NOMO-1 treated with DMSO at 0.1 percent for 48 hours (cell line): ENCODE data around the gene CD63.

Experiments used
- DNase-seq: peaks from one replicate; lab custom pipeline; 2025; ENCODE audit not compliant: unreplicated experiment; lab: John Stamatoyannopoulos, UW

CD63 gene

GRCh38 chr12:55688716-55689655, 39.8 kb downstream of the CD63 start:
- DNase-seq, result no peak

- DNase-seq, result no peak
Measured at GRCh38 chr12:55687746-55688145, 41.1 kb downstream of the CD63 start.

GRCh38 chr12:55686366-55687010, 42.3 kb downstream of the CD63 start:
- no peak for DNase-seq

GRCh38 chr12:55685671-55686070, 43.1 kb downstream of the CD63 start:
- DNase-seq, result no peak

GRCh38 chr12:55684761-55685370, 43.9 kb downstream of the CD63 start:
- no peak for DNase-seq

- DNase-seq, result no peak
Measured at GRCh38 chr12:55683676-55684075, 45.1 kb downstream of the CD63 start.

- DNase-seq, result no peak
Measured at GRCh38 chr12:55682087-55682796, 46.6 kb downstream of the CD63 start.

GRCh38 chr12:55681142-55682077, 47.4 kb downstream of the CD63 start:
- DNase-seq, result peak; percentile 65

GRCh38 chr12:55679691-55680090, 49.1 kb downstream of the CD63 start:
- no peak for DNase-seq

GRCh38 chr12:55676707-55677106, 52.1 kb downstream of the CD63 start:
- peak; percentile 92 for DNase-seq

GRCh38 chr12:55675666-55676065, 53.1 kb downstream of the CD63 start:
- no peak for DNase-seq
